OCI-LY7 (cell line): ENCODE results near the gene KIF26A. TPM values are rescaled to one million over a fixed set of nuclear protein-coding genes. Genes with fewer than 3 reads are reported as not detected.

Experiments
- BruUV-seq: library from RNA; stranded (reverse); fragments of 400-500 nt; replicated peaks from 2 replicates; lab custom pipeline; 2021; lab: Mats Ljungman, UMichigan
- CTCF ChIA-PET: fragments of 300-600 bp; sonication (Branson Sonifier 250); formaldehyde crosslinking; loops from one replicate; lab custom pipeline; 2022; ENCODE audit warnings: antibody characterized with exemption; ENCODE audit not compliant: unreplicated experiment; lab: Charles Lee
- POLR2A ChIA-PET: fragments of 300-600 bp; sonication (Branson Sonifier 250); formaldehyde crosslinking; loops from one replicate; lab custom pipeline; 2022; ENCODE audit warnings: antibody characterized with exemption; lab: Charles Lee
- DNase-seq: peaks from one replicate; pipeline ENCODE4 v3.0.0-alpha.2; 2015; ENCODE audit warnings: low spot score
- H2AFZ ChIP-seq: fragments of 200-600 bp; sonication (generic), shearing (Covaris generic); 2 replicates; pipeline ENCODE4 v1.6.1; 2014; ENCODE audit warnings: mild to moderate bottlenecking, antibody characterized with exemption, low read length, moderate library complexity
- H3K27ac ChIP-seq: fragments of 200-600 bp; sonication (generic); 2 replicates; pipeline ENCODE4 v1.5.1; 2014; ENCODE audit warnings: mixed run types, low read depth, mild to moderate bottlenecking, moderate library complexity, low read length, inconsistent platforms; ENCODE audit not compliant: poor library complexity, severe bottlenecking
- H3K36me3 ChIP-seq: fragments of 200-600 bp; sonication (generic); 2 replicates; pipeline ENCODE4 v1.6.1; 2014; ENCODE audit warnings: mild to moderate bottlenecking, antibody characterized with exemption, low read length, moderate library complexity, mixed read lengths; ENCODE audit not compliant: insufficient read depth
- H3K4me1 ChIP-seq: fragments of 200-600 bp; sonication (generic); 2 replicates; pipeline ENCODE4 v1.5.1; 2014; ENCODE audit warnings: mild to moderate bottlenecking, low read length; ENCODE audit not compliant: insufficient read depth, poor library complexity, severe bottlenecking
- H3K4me2 ChIP-seq: fragments of 200-600 bp; sonication (generic); 2 replicates; pipeline ENCODE4 v1.6.1; 2014; ENCODE audit warnings: mild to moderate bottlenecking, low read length
- H3K4me3 ChIP-seq: fragments of 200-600 bp; sonication (generic); 2 replicates; pipeline ENCODE4 v1.5.1; 2014; ENCODE audit warnings: mild to moderate bottlenecking, low read depth, low read length; ENCODE audit not compliant: poor library complexity, severe bottlenecking
- H3K79me2 ChIP-seq: fragments of 200-600 bp; sonication (generic); 2 replicates; pipeline ENCODE4 v1.6.1; 2016; ENCODE audit warnings: low read depth, mild to moderate bottlenecking, low read length, moderate library complexity, mixed read lengths; ENCODE audit not compliant: insufficient read depth
- H3K9me2 ChIP-seq: fragments of 200-600 bp; sonication (generic); 2 replicates; pipeline ENCODE4 v1.6.1; 2016; ENCODE audit warnings: mild to moderate bottlenecking, low read length, mixed read lengths; ENCODE audit not compliant: insufficient read depth
- H3K9me3 ChIP-seq: fragments of 200-600 bp; sonication (generic); 2 replicates; pipeline ENCODE4 v1.6.1; 2014; ENCODE audit warnings: mild to moderate bottlenecking, mixed run types, low read length, mixed read lengths
- H4K20me1 ChIP-seq: fragments of 200-600 bp; sonication (generic); 2 replicates; pipeline ENCODE4 v1.6.1; 2014; ENCODE audit warnings: mild to moderate bottlenecking, antibody characterized with exemption, low read length, moderate library complexity, mixed read lengths; ENCODE audit not compliant: insufficient read depth
- EZH2phosphoT487 ChIP-seq: fragments of 200-600 bp; sonication (generic); IDR thresholded peaks from 2 replicates; pipeline ENCODE4 v1.6.1; 2018; ENCODE audit warnings: low read depth, borderline replicate concordance, mild to moderate bottlenecking, mixed run types, antibody characterized with exemption, low read length, moderate library complexity, mixed read lengths
- intact Hi-C: fragments of 100-400 bp; cut with micrococcal nuclease; formaldehyde crosslinking; loops from one replicate; pipeline ENCODE4 v1.10.0; 2022; ENCODE audit not compliant: unreplicated experiment
- total RNA-seq, 2 experiments: library from RNA; depleted of rRNA in 1 of 2; stranded (reverse); fragments of >200 nt in 1 of 2; shearing (Covaris generic) in 1 of 2; gene quantifications; 2 replicates each; pipeline ENCODE4 v1.2.3, GENCODE V29; 2014 to 2022
- TF ChIP-seq, protein P1 (sequence below): fragments of 200-600 bp; sonication (generic); conservative IDR thresholded peaks from 2 replicates; pipeline ENCODE4 v1.5.1; 2014; ENCODE audit warnings: mild to moderate bottlenecking, antibody characterized with exemption, low read length, moderate library complexity, mixed read lengths

Gene KIF26A
- total RNA-seq, 2 experiments from 2014 or later, result not detected

DNA sequence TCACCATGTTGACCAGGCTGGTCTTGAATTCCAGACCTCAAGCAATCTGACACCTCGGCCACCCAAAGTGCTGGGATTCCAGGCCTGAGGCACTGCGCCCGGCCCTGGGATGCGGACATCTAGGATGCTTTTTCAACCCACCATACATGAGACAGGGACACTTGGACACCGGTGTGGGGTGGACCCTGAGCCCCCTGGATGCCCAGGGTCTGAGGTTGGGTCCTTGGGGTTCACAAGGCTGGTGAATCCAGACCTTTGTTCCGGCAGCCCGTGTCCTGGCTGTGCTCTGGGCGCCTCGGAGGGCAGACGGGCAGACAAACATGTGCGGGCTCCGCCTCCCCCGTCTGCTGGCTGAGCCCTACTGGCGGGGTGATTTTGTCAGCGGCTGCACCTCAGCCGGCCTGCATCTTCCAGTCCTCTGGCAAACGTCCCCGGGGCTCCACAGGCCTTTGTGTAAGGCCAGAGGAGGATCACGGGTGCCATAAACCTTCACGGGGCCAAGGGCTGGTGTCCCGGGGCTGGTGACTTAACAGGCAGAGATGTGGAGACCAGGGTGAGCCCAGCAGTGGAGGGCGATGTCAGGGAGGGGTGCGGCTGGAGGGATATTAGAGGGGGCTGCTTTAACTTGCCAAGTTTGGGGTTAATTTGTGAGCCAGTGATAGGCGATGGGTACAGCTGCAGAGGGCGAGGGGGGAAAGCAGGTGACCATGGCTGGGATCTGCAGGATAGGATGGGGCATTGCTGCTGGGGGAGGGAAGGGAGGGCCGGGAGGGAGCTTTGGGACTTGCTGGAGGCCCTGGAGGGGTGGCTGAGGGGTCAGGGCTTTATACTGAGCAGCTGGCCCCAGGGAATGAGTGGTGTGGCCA is 47.1 kb upstream of the KIF26A start:
- intact Hi-C loops, result no loop called here

DNA sequence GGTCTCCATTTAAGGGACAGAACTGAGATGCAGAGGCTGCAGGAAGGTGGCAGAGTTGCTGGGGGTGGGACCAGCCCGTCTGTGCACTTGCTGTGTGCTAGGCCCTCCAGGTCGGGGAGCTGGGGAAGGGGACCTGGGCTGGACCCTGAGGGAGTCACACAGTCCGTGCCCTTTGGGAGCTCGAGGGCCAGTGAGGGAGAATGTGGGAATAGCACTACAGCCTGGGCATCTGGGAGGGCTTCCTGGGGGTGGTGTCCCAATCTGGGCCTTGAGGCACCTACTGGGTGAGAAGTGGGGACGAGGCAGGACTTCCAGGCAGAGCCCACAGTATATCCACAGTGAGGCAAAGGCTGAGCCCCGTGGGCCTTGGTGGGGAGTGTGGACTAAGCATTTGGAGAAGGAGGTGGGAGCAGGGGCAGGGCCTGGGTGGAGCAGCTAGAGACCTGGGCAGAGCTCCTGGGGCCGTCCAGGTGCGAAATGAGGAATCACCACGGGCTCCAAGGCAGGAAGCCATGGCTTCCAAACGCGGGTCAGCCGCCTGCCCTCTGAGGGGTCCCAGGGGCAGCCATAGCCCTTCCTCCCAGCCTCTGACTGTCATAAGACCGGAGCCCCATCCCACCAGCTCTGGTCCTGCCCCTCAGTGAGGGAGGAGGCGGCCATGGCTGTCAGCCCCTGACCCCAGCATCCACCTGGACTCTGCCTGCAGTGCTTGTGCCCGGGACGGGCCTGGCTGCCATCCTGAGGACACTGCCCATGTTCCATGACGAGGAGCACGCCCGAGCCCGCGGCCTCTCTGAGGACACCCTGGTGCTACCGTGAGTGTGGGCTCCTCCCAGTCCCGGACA is 46.2 kb upstream of the KIF26A start:
- Histone ChIP-seq H3K27ac (no peak overlapping the region), H3K4me2 (no peak overlapping the region), H3K4me1 (peaks cover 3% of the 10 kb centered on the region), H4K20me1 (no peaks in the 10 kb centered on the region), H3K9me2 (no peaks in the 10 kb centered on the region), H2AFZ (no peak overlapping the region), H3K4me3 (no peak overlapping the region), H3K9me3 (no peaks in the 10 kb centered on the region), H3K79me2 (no peaks in the 10 kb centered on the region), H3K36me3 (no peaks in the 10 kb centered on the region)
- no TSS peak for BruUV-seq
- ChIA-PET CTCF (no interaction called here), POLR2A (no interaction called here)
- DNase-seq, result no peak
- TF ChIP-seq EZH2phosphoT487, result no peak
- TF ChIP-seq, protein P1, sequence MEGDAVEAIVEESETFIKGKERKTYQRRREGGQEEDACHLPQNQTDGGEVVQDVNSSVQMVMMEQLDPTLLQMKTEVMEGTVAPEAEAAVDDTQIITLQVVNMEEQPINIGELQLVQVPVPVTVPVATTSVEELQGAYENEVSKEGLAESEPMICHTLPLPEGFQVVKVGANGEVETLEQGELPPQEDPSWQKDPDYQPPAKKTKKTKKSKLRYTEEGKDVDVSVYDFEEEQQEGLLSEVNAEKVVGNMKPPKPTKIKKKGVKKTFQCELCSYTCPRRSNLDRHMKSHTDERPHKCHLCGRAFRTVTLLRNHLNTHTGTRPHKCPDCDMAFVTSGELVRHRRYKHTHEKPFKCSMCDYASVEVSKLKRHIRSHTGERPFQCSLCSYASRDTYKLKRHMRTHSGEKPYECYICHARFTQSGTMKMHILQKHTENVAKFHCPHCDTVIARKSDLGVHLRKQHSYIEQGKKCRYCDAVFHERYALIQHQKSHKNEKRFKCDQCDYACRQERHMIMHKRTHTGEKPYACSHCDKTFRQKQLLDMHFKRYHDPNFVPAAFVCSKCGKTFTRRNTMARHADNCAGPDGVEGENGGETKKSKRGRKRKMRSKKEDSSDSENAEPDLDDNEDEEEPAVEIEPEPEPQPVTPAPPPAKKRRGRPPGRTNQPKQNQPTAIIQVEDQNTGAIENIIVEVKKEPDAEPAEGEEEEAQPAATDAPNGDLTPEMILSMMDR, result no peak
- intact Hi-C loops, result no loop called here

More for the DNA sequence above, 47.1 kb upstream of the KIF26A start:
- no peak for DNase-seq
- Histone ChIP-seq H4K20me1 (no peaks in the 10 kb centered on the region), H3K4me3 (no peak overlapping the region), H3K9me3 (no peaks in the 10 kb centered on the region), H3K27ac (no peak overlapping the region), H3K36me3 (no peaks in the 10 kb centered on the region), H2AFZ (no peak overlapping the region), H3K9me2 (no peaks in the 10 kb centered on the region), H3K4me2 (no peak overlapping the region), H3K4me1 (no peaks in the 10 kb centered on the region), H3K79me2 (no peaks in the 10 kb centered on the region)
- no peak for TF ChIP-seq EZH2phosphoT487
- TF ChIP-seq, protein P1, result no peak
- CTCF ChIA-PET, result no interaction called here
- POLR2A ChIA-PET, result no interaction called here
- no TSS peak for BruUV-seq
